HL-60 (cell line): ENCODE data around the gene TBC1D30.

Source experiments
- DNase-seq, 2 experiments: peaks; one replicate each; pipeline ENCODE4 v3.0.0-alpha.2; 2010 to 2020; ENCODE audit warnings: low read depth in 1 of 2, low spot score in 1 of 2
- H3K27ac ChIP-seq: fragments of 250-450 bp; sonication (Bioruptor Pico); replicated peaks from 2 replicates; pipeline ENCODE4 v1.5.1; 2020; ENCODE audit warnings: mild to moderate bottlenecking, moderate library complexity
- H3K27me3 ChIP-seq: fragments of 250-450 bp; sonication (Bioruptor Pico); 2 replicates; pipeline ENCODE4 v1.5.1; 2021; ENCODE audit warnings: mild to moderate bottlenecking, moderate library complexity; ENCODE audit not compliant: insufficient read depth, poor library complexity, severe bottlenecking
- H3K4me3 ChIP-seq: replicated peaks from 2 replicates; pipeline ENCODE4 v1.5.1; 2011; ENCODE audit warnings: mild to moderate bottlenecking, control low read depth, low read length; ENCODE audit not compliant: insufficient read depth
- CTCF ChIP-seq: IDR thresholded peaks from one replicate; pipeline ENCODE4 v1.5.1; 2011; ENCODE audit warnings: low read length, control low read depth, inconsistent platforms; ENCODE audit not compliant: insufficient read depth
- GABPA ChIP-seq: IDR thresholded peaks from 2 replicates; pipeline ENCODE4 v1.6.1; 2012; ENCODE audit warnings: low read depth
- POLR2AphosphoS5 ChIP-seq: IDR thresholded peaks from 2 replicates; pipeline ENCODE4 v1.6.1; 2012; ENCODE audit warnings: low read depth
- REST ChIP-seq: IDR thresholded peaks from 2 replicates; pipeline ENCODE4 v1.6.1; 2012; ENCODE audit warnings: low read depth; ENCODE audit not compliant: insufficient replicate concordance
- SPI1 ChIP-seq: IDR thresholded peaks from 2 replicates; pipeline ENCODE4 v1.6.1; 2012; ENCODE audit warnings: low read depth, mild to moderate bottlenecking, borderline replicate concordance

TBC1D30 gene

GRCh38 chr12:64790166-64790565, 34.3 kb upstream of the TBC1D30 start:
- TF ChIP-seq GABPA (no peak), REST (no peak), SPI1 (no peak), POLR2AphosphoS5 (no peak), CTCF (no peak)

GRCh38 chr12:64791036-64791435, 33.4 kb upstream of the TBC1D30 start:
- no peaks in the 10 kb centered on the region for H3K27me3 ChIP-seq
- no peak overlapping the region for H3K27ac ChIP-seq

More at GRCh38 chr12:64790166-64790565, 34.3 kb upstream of the TBC1D30 start:
- DNase-seq, result no peak
- H3K27me3 ChIP-seq, result no peaks in the 10 kb centered on the region
- H3K27ac ChIP-seq, result no peak overlapping the region
- H3K4me3 ChIP-seq, result no peak overlapping the region

GRCh38 chr12:64792128-64792527, 32.3 kb upstream of the TBC1D30 start:
- no peak overlapping the region for H3K27ac ChIP-seq
- H3K27me3 ChIP-seq, result no peaks in the 10 kb centered on the region
- DNase-seq, result no peak
- no peak overlapping the region for H3K4me3 ChIP-seq
- no peak for TF ChIP-seq POLR2AphosphoS5
- TF ChIP-seq REST, result no peak
- TF ChIP-seq GABPA, result no peak
- no peak for TF ChIP-seq SPI1
- no peak for TF ChIP-seq CTCF

More at GRCh38 chr12:64791036-64791435, 33.4 kb upstream of the TBC1D30 start:
- H3K4me3 ChIP-seq, result no peak overlapping the region
- TF ChIP-seq POLR2AphosphoS5 (no peak), GABPA (no peak), REST (no peak), CTCF (no peak), SPI1 (no peak)
- DNase-seq, result no peak
